Kidney (tissue), 14 donors: Measurements from ENCODE around the gene WBP2NL. TPM values are rescaled to one million over a fixed set of nuclear protein-coding genes. Genes with fewer than 3 reads are reported as not detected.

ENCODE experiments used
- DNase-seq, 5 donors: peaks; one replicate each; pipeline ENCODE4 v3.0.0-alpha.2; 2013 to 2020
- FAIRE-seq: peaks from 2 replicates; lab custom pipeline; 2012; peaks lifted over from hg19 to GRCh38; lab: Jason Lieb, UNC
- H3K27ac ChIP-seq, 2 donors: one replicate each; pipeline ENCODE4 v1.7.0; 2013; ENCODE audit warnings: low read depth in 2 of 2, low read length in 2 of 2, inconsistent platforms in 1 of 2
- H3K27me3 ChIP-seq: one replicate; pipeline ENCODE4 v1.7.1; 2013; ENCODE audit warnings: low read length, inconsistent platforms; ENCODE audit not compliant: control insufficient read depth, insufficient read depth
- H3K36me3 ChIP-seq, 3 donors: one replicate each; pipeline versions ENCODE4 v1.7.0 to v1.7.1; 2013; ENCODE audit warnings: low read length in 3 of 3, control low read depth in 1 of 3, inconsistent platforms in 1 of 3; ENCODE audit not compliant: insufficient read depth in 3 of 3, control insufficient read depth in 2 of 3
- H3K4me1 ChIP-seq, 3 donors: one replicate each; pipeline versions ENCODE4 v1.7.0 to v1.7.1; 2013; ENCODE audit warnings: low read length in 3 of 3, inconsistent platforms in 1 of 3, low read depth in 1 of 3; ENCODE audit not compliant: control insufficient read depth in 2 of 3, insufficient read depth in 2 of 3
- H3K4me3 ChIP-seq, 3 donors: one replicate each; pipeline versions ENCODE4 v1.7.0 to v1.8.1; 2013; ENCODE audit warnings: low read length in 3 of 3, control low read depth in 1 of 3, inconsistent platforms in 1 of 3
- H3K9ac ChIP-seq, 3 donors: one replicate each; pipeline versions ENCODE4 v1.7.0 to v1.7.1; 2013; ENCODE audit warnings: low read length in 3 of 3, control low read depth in 1 of 3, inconsistent platforms in 1 of 3
- H3K9me3 ChIP-seq, 3 donors: one replicate each; pipeline versions ENCODE4 v1.7.0 to v1.7.1; 2013; ENCODE audit warnings: low read length in 3 of 3, control low read depth in 1 of 3, inconsistent platforms in 1 of 3; ENCODE audit not compliant: control insufficient read depth in 2 of 3, insufficient read depth in 1 of 3
- intact Hi-C: fragments of 100-400 bp; cut with DNase I; formaldehyde crosslinking; loops from one replicate; pipeline ENCODE4 v1.11.1; 2022
- polyA plus RNA-seq: library from polyadenylated mRNA; stranded (reverse); fragments of 350-450 nt; fragmentation: Illumina TruSeq; extraction: RNeasy Lipid Tissue Mini Kit (QIAGEN cat#74804); gene quantifications from one replicate; pipeline ENCODE4 v1.2.3, GENCODE V29; 2014; ENCODE audit warnings: low read depth, low replicate concordance; ENCODE audit not compliant: insufficient read depth
- total RNA-seq: library from RNA; stranded (reverse); fragmentation: NEBNext Ultra II Directional; extraction: Animal tissue kit (Norgen Biotek cat#: 25700); gene quantifications from one replicate; pipeline ENCODE4 v1.2.1, GENCODE V29; 2021
- TF ChIP-seq, protein P1 (sequence below): IDR thresholded peaks from 3 replicates; pipeline ENCODE4 v1.5.1; 2012; ENCODE audit warnings: mild to moderate bottlenecking, moderate library complexity, borderline replicate concordance; ENCODE audit not compliant: insufficient read depth; ENCODE audit errors: extremely low read depth
- donor health status: control.
- donor health status: control.
- donor health status: control.
- donor health status: control.
- donor health status: control.
- donor health status: DM: yes; HTN: yes; CAD: no.
- donor health status: Normal renal cell carcinoma (clear cell type).

The WBP2NL gene
- total and polyA plus RNA-seq, 2 donors from 2014 or later = 0.84 to 2.5 TPM

DNA sequence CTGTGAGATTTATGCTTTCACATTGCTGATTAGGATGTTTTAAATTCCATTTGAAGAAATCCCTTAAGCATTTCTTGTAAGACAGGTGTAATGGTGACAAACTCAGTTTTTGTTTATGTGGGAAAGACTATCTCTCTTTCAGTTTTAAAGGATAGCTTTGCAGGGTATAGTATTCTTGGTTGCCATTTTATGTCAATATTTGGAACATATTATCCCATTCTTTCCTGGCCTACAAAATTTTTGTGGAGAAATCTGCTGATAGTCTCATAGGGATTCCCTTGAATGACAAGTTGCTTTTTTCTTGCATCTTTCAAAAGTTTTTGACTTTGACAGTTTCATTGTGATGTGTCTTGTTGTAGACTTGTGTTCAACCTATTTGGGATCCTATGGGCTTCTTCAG lies 43.2 kb downstream of the WBP2NL start:
- Histone ChIP-seq H3K27me3 (no peaks in the 10 kb centered on the region), H3K9ac (no peak overlapping the region), H3K36me3 (no peaks in the 10 kb centered on the region), H3K9me3 (peaks cover 0 to 11% (median 2%) of the 10 kb centered on the region in 3 donors), H3K4me1 (no peaks in the 10 kb centered on the region), H3K27ac (no peak overlapping the region), H3K4me3 (no peak overlapping the region)
- intact Hi-C loops = no loop called here
- TF ChIP-seq, protein P1, sequence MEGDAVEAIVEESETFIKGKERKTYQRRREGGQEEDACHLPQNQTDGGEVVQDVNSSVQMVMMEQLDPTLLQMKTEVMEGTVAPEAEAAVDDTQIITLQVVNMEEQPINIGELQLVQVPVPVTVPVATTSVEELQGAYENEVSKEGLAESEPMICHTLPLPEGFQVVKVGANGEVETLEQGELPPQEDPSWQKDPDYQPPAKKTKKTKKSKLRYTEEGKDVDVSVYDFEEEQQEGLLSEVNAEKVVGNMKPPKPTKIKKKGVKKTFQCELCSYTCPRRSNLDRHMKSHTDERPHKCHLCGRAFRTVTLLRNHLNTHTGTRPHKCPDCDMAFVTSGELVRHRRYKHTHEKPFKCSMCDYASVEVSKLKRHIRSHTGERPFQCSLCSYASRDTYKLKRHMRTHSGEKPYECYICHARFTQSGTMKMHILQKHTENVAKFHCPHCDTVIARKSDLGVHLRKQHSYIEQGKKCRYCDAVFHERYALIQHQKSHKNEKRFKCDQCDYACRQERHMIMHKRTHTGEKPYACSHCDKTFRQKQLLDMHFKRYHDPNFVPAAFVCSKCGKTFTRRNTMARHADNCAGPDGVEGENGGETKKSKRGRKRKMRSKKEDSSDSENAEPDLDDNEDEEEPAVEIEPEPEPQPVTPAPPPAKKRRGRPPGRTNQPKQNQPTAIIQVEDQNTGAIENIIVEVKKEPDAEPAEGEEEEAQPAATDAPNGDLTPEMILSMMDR = no peak
- DNase-seq (no peak), FAIRE-seq (no peak)

DNA sequence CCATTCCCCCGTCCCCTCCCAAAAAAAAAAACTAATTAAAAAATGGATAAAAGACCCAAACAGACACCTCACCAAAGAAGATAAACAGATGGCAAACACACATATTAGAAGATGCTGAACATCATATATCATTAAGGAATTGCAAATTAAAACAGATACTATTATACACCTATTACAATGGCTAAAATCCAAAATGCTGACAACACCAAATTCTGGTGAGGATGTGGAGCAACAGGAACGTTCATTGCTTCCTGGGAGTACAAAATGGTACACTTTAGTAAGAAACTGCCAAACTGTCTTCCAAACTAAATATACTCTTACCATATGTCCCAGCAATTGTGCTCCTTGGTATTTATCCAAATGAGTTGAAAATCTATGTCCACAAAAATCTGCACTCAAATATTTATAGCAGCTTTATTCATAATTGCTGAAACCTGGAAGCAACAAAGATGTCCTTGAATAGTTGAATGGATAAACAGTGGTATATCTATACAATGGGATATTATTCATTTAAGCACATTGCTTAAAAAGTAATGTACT lies 52.1 kb downstream of the WBP2NL start:
- H3K36me3 ChIP-seq = no peaks in the 10 kb centered on the region
- DNase-seq (no peak), FAIRE-seq (no peak)

DNA sequence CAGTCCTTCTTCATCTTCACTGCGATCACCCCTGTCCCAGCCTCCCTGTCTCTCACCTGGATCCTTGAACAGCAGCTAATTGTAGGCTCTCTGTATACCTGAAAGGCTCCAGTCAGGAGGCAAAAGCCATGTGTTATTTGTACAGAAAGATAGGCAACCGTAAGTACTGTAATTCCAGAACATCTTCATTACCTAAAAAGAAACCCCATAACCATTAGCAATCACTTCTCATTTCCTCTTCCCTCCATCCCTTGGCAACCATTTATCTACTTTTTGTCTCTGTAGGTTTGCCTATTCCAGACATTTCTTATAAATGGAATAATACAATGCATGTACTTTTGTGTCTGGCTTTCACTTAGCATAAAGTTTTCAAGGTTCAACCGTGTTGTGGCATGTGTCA lies 54.2 kb downstream of the WBP2NL start:
- no peak for FAIRE-seq

More for the DNA sequence above, 52.1 kb downstream of the WBP2NL start:
- Histone ChIP-seq H3K9me3 (no peaks in the 10 kb centered on the region), H3K9ac (no peak overlapping the region), H3K27ac (no peak overlapping the region), H3K27me3 (no peaks in the 10 kb centered on the region), H3K4me3 (no peak overlapping the region), H3K4me1 (no peaks in the 10 kb centered on the region)
- TF ChIP-seq, protein P1 = no peak
- intact Hi-C loops = no loop called here

More for the DNA sequence above, 54.2 kb downstream of the WBP2NL start:
- no peaks in the 10 kb centered on the region for H3K4me1 ChIP-seq
- no peaks in the 10 kb centered on the region for H3K27me3 ChIP-seq
- H3K9me3 ChIP-seq = peaks cover 0 to 9% (median 0%) of the 10 kb centered on the region in 3 donors
- TF ChIP-seq, protein P1 = no peak
- no peak overlapping the region for H3K4me3 ChIP-seq
- no peak overlapping the region for H3K27ac ChIP-seq
- intact Hi-C loops = no loop called here
- H3K9ac ChIP-seq = no peak overlapping the region
- no peaks in the 10 kb centered on the region for H3K36me3 ChIP-seq
- no peak for DNase-seq
